HepG2 (cell line): ENCODE data around the gene RASSF6. TPM values are rescaled to one million over a fixed set of nuclear protein-coding genes. Genes with fewer than 3 reads are reported as not detected.

Source experiments
- ARHGAP35 ChIP-seq: sonication (generic); formaldehyde crosslinking; IDR thresholded peaks from 2 replicates; pipeline ENCODE4 v1.9.0; 2022; ENCODE audit warnings: mild to moderate bottlenecking, inconsistent platforms, moderate library complexity, missing genetic modification reagents, borderline replicate concordance
- ARNT2 ChIP-seq: sonication (generic); formaldehyde crosslinking; IDR thresholded peaks from 2 replicates; pipeline ENCODE4 v1.8.0; 2022; ENCODE audit warnings: mild to moderate bottlenecking, low read depth, missing genetic modification reagents, moderate library complexity
- BRF2 ChIP-seq: sonication (generic); formaldehyde crosslinking; IDR thresholded peaks from 2 replicates; pipeline ENCODE4 v1.8.1; 2022; ENCODE audit warnings: mild to moderate bottlenecking, missing genetic modification reagents
- CREB1 ChIP-seq, 2 experiments: fragments of 450-650 bp in 1 of 2; IDR thresholded peaks; 2 replicates each; pipeline ENCODE4 v1.6.1; 2016 to 2017; ENCODE audit warnings: control low read depth in 1 of 2, mild to moderate bottlenecking in 1 of 2, missing compliant biosample characterization in 1 of 2, missing genetic modification characterization in 1 of 2
- GLMP ChIP-seq: sonication (generic); formaldehyde crosslinking; IDR thresholded peaks from 2 replicates; pipeline ENCODE4 v1.9.0; 2021; ENCODE audit warnings: missing genetic modification reagents, mild to moderate bottlenecking, borderline replicate concordance
- KLF16 ChIP-seq, 2 experiments: sonication (generic) in 1 of 2; formaldehyde crosslinking in 1 of 2; IDR thresholded peaks; 2 replicates each; pipeline versions ENCODE4 v1.6.1 to v1.8.0; 2016 to 2023; ENCODE audit warnings: missing genetic modification reagents in 2 of 2, missing compliant biosample characterization in 1 of 2
- POGZ ChIP-seq: sonication (generic); formaldehyde crosslinking; IDR thresholded peaks from 2 replicates; pipeline ENCODE4 v1.4.0; 2020; ENCODE audit warnings: mild to moderate bottlenecking, missing genetic modification reagents
- RBM22 ChIP-seq: fragments of 200-400 bp; formaldehyde crosslinking; optimal IDR thresholded peaks from 2 replicates; pipeline ENCODE3; 2017; ENCODE audit warnings: mild to moderate bottlenecking, low read length, moderate library complexity
- SMAD1 ChIP-seq: sonication (generic); formaldehyde crosslinking; IDR thresholded peaks from 2 replicates; pipeline ENCODE4 v1.4.0; 2020; ENCODE audit warnings: missing genetic modification reagents, low read depth, mild to moderate bottlenecking, borderline replicate concordance
- STAG1 ChIP-seq: sonication (generic); formaldehyde crosslinking; IDR thresholded peaks from 2 replicates; pipeline ENCODE4 v1.4.0; 2020; ENCODE audit warnings: missing genetic modification reagents
- ZNF224 ChIP-seq: sonication (generic); formaldehyde crosslinking; IDR thresholded peaks from 2 replicates; pipeline ENCODE4 v1.5.0; 2020; ENCODE audit warnings: mild to moderate bottlenecking, missing genetic modification reagents
- ZNF282 ChIP-seq: fragments of 450-650 bp; IDR thresholded peaks from 2 replicates; pipeline ENCODE4 v1.6.1; 2018; ENCODE audit not compliant: partially characterized antibody
- ZNF3 ChIP-seq: IDR thresholded peaks from 2 replicates; pipeline ENCODE4 v1.7.0; 2017; ENCODE audit warnings: inconsistent platforms
- ZNF782 ChIP-seq: sonication (generic); formaldehyde crosslinking; IDR thresholded peaks from 2 replicates; pipeline ENCODE4 v1.4.0; 2020; ENCODE audit warnings: missing genetic modification reagents, mild to moderate bottlenecking, borderline replicate concordance
- polyA plus RNA-seq, 8 experiments: library from polyadenylated mRNA; depleted of rRNA in 3 of 8; stranded (reverse) in 7 of 8; unstranded in 1 of 8; fragments of >200 nt; fragmentation: Illumina TruSeq in 4 of 8; extraction: Trizol in 4 of 8; gene quantifications; 2 replicates each; pipeline versions ENCODE4 v1.2.1 to v1.2.3, GENCODE V29; 2011 to 2016; ENCODE audit warnings: low read depth in 4 of 8, missing spikeins in 1 of 8, mixed read lengths in 1 of 8; ENCODE audit not compliant: insufficient read depth in 1 of 8
- total RNA-seq, 5 experiments: library from RNA; depleted of rRNA; stranded (reverse); fragments of >200 nt; fragmentation: Illumina TruSeq; extraction: Trizol; gene quantifications; 2 replicates each; pipeline ENCODE4 v1.2.3, GENCODE V29; 2016; ENCODE audit warnings: low read depth in 1 of 5
- TF ChIP-seq, protein P1 (sequence below): sonication (generic); IDR thresholded peaks from 2 replicates; pipeline ENCODE4 v1.6.1; 2016; ENCODE audit warnings: low read depth, borderline replicate concordance
- TF ChIP-seq, protein P2 (sequence below): sonication (generic); formaldehyde crosslinking; IDR thresholded peaks from 2 replicates; pipeline ENCODE4 v1.4.0; 2020; ENCODE audit warnings: missing genetic modification reagents, mild to moderate bottlenecking, borderline replicate concordance

Gene RASSF6
- total and polyA plus RNA-seq, 2 of the 13 experiments (the other 11 are each of a cell fraction or from before 2014, with no cell fraction given), result 0.03 to 0.11 TPM

GRCh38 chr4:73653695-73654106 is 33.5 kb upstream of the RASSF6 start (continued):
- no peak for TF ChIP-seq BRF2 (CRISPR knock-in tag)
- 0 out of 2 replicates have a peak, but pooled peaks have one; percentile 5 for TF ChIP-seq CREB1 (IDR thresholded peaks at IDR 0.05)
- no peak for TF ChIP-seq CREB1 (CRISPR knock-in tag; IDR thresholded peaks at IDR 0.05)
- TF ChIP-seq GLMP (CRISPR knock-in tag), result no peak
- TF ChIP-seq, protein P1, sequence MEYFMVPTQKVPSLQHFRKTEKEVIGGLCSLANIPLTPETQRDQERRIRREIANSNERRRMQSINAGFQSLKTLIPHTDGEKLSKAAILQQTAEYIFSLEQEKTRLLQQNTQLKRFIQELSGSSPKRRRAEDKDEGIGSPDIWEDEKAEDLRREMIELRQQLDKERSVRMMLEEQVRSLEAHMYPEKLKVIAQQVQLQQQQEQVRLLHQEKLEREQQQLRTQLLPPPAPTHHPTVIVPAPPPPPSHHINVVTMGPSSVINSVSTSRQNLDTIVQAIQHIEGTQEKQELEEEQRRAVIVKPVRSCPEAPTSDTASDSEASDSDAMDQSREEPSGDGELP, result 0 out of 2 replicates have a peak, but pooled peaks have one; percentile 20
- no peak for TF ChIP-seq ZNF224 (CRISPR knock-in tag)
- no peak for TF ChIP-seq SMAD1 (CRISPR knock-in tag)
- TF ChIP-seq STAG1 (CRISPR knock-in tag), result peak; percentile 90
- 0 out of 4 replicates have a peak, but pooled peaks of 1 of the 2 experiments have one; percentile 19 for TF ChIP-seq KLF16 (CRISPR knock-in tag; IDR thresholded peaks at IDR 0.05)
- TF ChIP-seq, protein P2, sequence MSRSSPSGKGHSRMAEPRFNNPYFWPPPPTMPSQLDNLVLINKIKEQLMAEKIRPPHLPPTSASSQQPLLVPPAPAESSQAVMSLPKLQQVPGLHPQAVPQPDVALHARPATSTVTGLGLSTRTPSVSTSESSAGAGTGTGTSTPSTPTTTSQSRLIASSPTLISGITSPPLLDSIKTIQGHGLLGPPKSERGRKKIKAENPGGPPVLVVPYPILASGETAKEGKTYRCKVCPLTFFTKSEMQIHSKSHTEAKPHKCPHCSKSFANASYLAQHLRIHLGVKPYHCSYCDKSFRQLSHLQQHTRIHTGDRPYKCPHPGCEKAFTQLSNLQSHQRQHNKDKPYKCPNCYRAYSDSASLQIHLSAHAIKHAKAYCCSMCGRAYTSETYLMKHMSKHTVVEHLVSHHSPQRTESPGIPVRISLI (CRISPR knock-in tag), result peak; percentile 96
- no peak for TF ChIP-seq ZNF782
- no peak for TF ChIP-seq ZNF282
- 0 out of 2 replicates have a peak, but pooled peaks have one; percentile 54 for TF ChIP-seq ZNF3
- no peak for TF ChIP-seq RBM22
- TF ChIP-seq ARHGAP35 (CRISPR knock-in tag), result no peak
- TF ChIP-seq POGZ, result no peak
- no peak for TF ChIP-seq ARNT2 (CRISPR knock-in tag)
